H1 (cell line): Measurements from ENCODE around the gene EVI2A. TPM values are rescaled to one million over a fixed set of nuclear protein-coding genes. Genes with fewer than 3 reads are reported as not detected.

ENCODE experiments used
- CTCF ChIA-PET: fragments of 300-600 bp; sonication (Branson Sonifier 250); formaldehyde crosslinking; loops from one replicate; lab custom pipeline; 2021; ENCODE audit not compliant: partially characterized antibody; lab: Charles Lee
- POLR2A ChIA-PET: fragments of 300-600 bp; sonication (Branson Sonifier 250); formaldehyde crosslinking; loops from one replicate; lab custom pipeline; 2021; ENCODE audit warnings: inconsistent platforms; ENCODE audit not compliant: partially characterized antibody; lab: Charles Lee
- DNase-seq, 2 experiments: peaks; one replicate each; pipeline versions ENCODE4 v3.0.0 to v3.0.0-alpha.2; 2010 to 2022; ENCODE audit warnings: low spot score in 2 of 2, low read depth in 1 of 2, mixed read lengths in 1 of 2
- FAIRE-seq: peaks from 2 replicates; lab custom pipeline; 2011; peaks lifted over from hg19 to GRCh38; lab: Jason Lieb, UNC
- H2AFZ ChIP-seq: 2 replicates; pipeline ENCODE4 v1.8.1; 2012; ENCODE audit warnings: low read length, inconsistent platforms
- H2AK5ac ChIP-seq: 2 replicates; pipeline ENCODE4 v1.6.1; 2013; ENCODE audit warnings: low read depth, low read length
- H2BK120ac ChIP-seq: replicated peaks from 2 replicates; pipeline ENCODE3; 2013; ENCODE audit warnings: low read depth, low read length, inconsistent platforms
- H2BK12ac ChIP-seq: 2 replicates; pipeline ENCODE4 v1.6.1; 2013; ENCODE audit warnings: low read depth, low read length
- H2BK15ac ChIP-seq: 2 replicates; pipeline ENCODE4 v1.6.1; 2013; ENCODE audit warnings: low read length
- H2BK20ac ChIP-seq: 2 replicates; pipeline ENCODE4 v1.6.1; 2013; ENCODE audit warnings: low read length
- H2BK5ac ChIP-seq: 2 replicates; pipeline ENCODE4 v1.6.1; 2013; ENCODE audit warnings: low read depth, low read length
- H3K14ac ChIP-seq: 2 replicates; pipeline ENCODE4 v1.6.1; 2013; ENCODE audit warnings: inconsistent platforms; ENCODE audit not compliant: insufficient read length
- H3K18ac ChIP-seq: 2 replicates; pipeline ENCODE4 v1.6.1; 2013; ENCODE audit warnings: low read length; ENCODE audit errors: extremely low read depth
- H3K23ac ChIP-seq: 2 replicates; pipeline ENCODE4 v1.6.1; 2013; ENCODE audit warnings: inconsistent platforms; ENCODE audit not compliant: insufficient read length
- H3K23me2 ChIP-seq: 2 replicates; pipeline ENCODE4 v1.6.1; 2013; ENCODE audit warnings: low read depth, low read length
- H3K27ac ChIP-seq: 2 replicates; pipeline ENCODE4 v1.6.1; 2011; ENCODE audit warnings: low read depth, low read length, inconsistent platforms
- H3K27me3 ChIP-seq, 4 experiments: replicated peaks in 1 of 4; 1 replicate in 1 of 4; 2 replicates in 3 of 4; pipeline versions ENCODE4 v1.6.1 to v1.8.1; 2011 to 2013; ENCODE audit warnings: low read length in 3 of 4, mild to moderate bottlenecking in 3 of 4, inconsistent platforms in 2 of 4, mixed read lengths in 2 of 4, moderate library complexity in 1 of 4; ENCODE audit not compliant: control insufficient read depth in 3 of 4, insufficient read depth in 3 of 4; ENCODE audit errors: extremely low read depth in 1 of 4
- H3K36me3 ChIP-seq, 4 experiments: 2 replicates each; pipeline versions ENCODE4 v1.6.1 to v1.8.1; 2011 to 2013; ENCODE audit warnings: mild to moderate bottlenecking in 4 of 4, low read length in 3 of 4, moderate library complexity in 2 of 4, control low read depth in 1 of 4, inconsistent platforms in 1 of 4; ENCODE audit not compliant: insufficient read depth in 4 of 4, control insufficient read depth in 2 of 4
- H3K4ac ChIP-seq: replicated peaks from 2 replicates; pipeline ENCODE3; 2013; ENCODE audit warnings: low read length, low read depth, mixed read lengths, inconsistent platforms; ENCODE audit not compliant: insufficient read length
- H3K4me1 ChIP-seq, 4 experiments: replicated peaks in 1 of 4; 1 replicate in 1 of 4; 2 replicates in 3 of 4; pipeline versions ENCODE4 v1.6.1 to v1.8.1; 2011 to 2013; ENCODE audit warnings: low read length in 3 of 4, inconsistent platforms in 2 of 4, mixed read lengths in 1 of 4; ENCODE audit not compliant: insufficient read depth in 4 of 4, control insufficient read depth in 3 of 4
- H3K4me2 ChIP-seq, 2 experiments: 2 replicates each; pipeline versions ENCODE4 v1.6.1 to v1.8.1; 2011 to 2013; ENCODE audit warnings: low read depth in 2 of 2, low read length in 2 of 2, control low read depth in 1 of 2, inconsistent platforms in 1 of 2, mild to moderate bottlenecking in 1 of 2; ENCODE audit not compliant: insufficient read depth in 1 of 2
- H3K4me3 ChIP-seq, 4 experiments: fragments of 200-600, 300-600 bp in 1 of 4; sonication (generic), shearing (Covaris generic), sonication (Bioruptor Twin) in 1 of 4; 2 replicates each; pipeline versions ENCODE4 v1.5.1 to v1.8.1; 2011 to 2016; ENCODE audit warnings: low read length in 4 of 4, low read depth in 3 of 4, control low read depth in 2 of 4, inconsistent platforms in 2 of 4, mild to moderate bottlenecking in 2 of 4, mixed read lengths in 1 of 4, moderate library complexity in 1 of 4; ENCODE audit not compliant: insufficient read depth in 2 of 4; ENCODE audit errors: extremely low read depth in 1 of 4
- H3K56ac ChIP-seq: replicated peaks from 2 replicates; pipeline ENCODE3; 2013; ENCODE audit warnings: low read depth, mild to moderate bottlenecking, mixed read lengths, low read length, inconsistent platforms; ENCODE audit not compliant: insufficient read length
- H3K79me1 ChIP-seq: 2 replicates; pipeline ENCODE4 v1.6.1; 2013; ENCODE audit warnings: low read depth, low read length, control low read depth
- H3K79me2 ChIP-seq, 2 experiments: 2 replicates each; pipeline versions ENCODE4 v1.6.1 to v1.8.1; 2012 to 2013; ENCODE audit warnings: low read length in 2 of 2, mild to moderate bottlenecking in 2 of 2, inconsistent platforms in 1 of 2; ENCODE audit not compliant: insufficient read depth in 2 of 2, control insufficient read depth in 1 of 2
- H3K9ac ChIP-seq, 4 experiments: replicated peaks in 1 of 4; 1 replicate in 1 of 4; 2 replicates in 3 of 4; pipeline versions ENCODE4 v1.6.1 to v1.8.1; 2011 to 2013; ENCODE audit warnings: low read depth in 3 of 4, low read length in 3 of 4, control low read depth in 2 of 4, mild to moderate bottlenecking in 2 of 4, moderate library complexity in 2 of 4, inconsistent platforms in 1 of 4; ENCODE audit errors: extremely low read depth in 1 of 4
- H3K9me3 ChIP-seq, 2 experiments: 2 replicates each; pipeline versions ENCODE4 v1.6.1 to v1.8.1; 2012 to 2013; ENCODE audit warnings: mild to moderate bottlenecking in 2 of 2, moderate library complexity in 2 of 2, control low read depth in 1 of 2, inconsistent platforms in 1 of 2, low read depth in 1 of 2, low read length in 1 of 2, mixed read lengths in 1 of 2; ENCODE audit not compliant: insufficient read depth in 2 of 2
- H4K20me1 ChIP-seq, 2 experiments: replicated peaks in 1 of 2; 2 replicates each; pipeline versions ENCODE3 to v1.8.1; 2011 to 2013; ENCODE audit warnings: inconsistent platforms in 2 of 2, low read length in 2 of 2, mild to moderate bottlenecking in 1 of 2; ENCODE audit not compliant: insufficient read depth in 2 of 2, control insufficient read depth in 1 of 2
- H4K5ac ChIP-seq: 2 replicates; pipeline ENCODE4 v1.6.1; 2013; ENCODE audit warnings: low read length, low read depth, mixed read lengths, inconsistent platforms; ENCODE audit not compliant: insufficient read length
- H4K8ac ChIP-seq: 2 replicates; pipeline ENCODE4 v1.8.0; 2013; ENCODE audit warnings: mild to moderate bottlenecking, moderate library complexity, low read length, inconsistent platforms; ENCODE audit not compliant: insufficient read depth; ENCODE audit errors: extremely low read depth
- H4K91ac ChIP-seq: replicated peaks from 2 replicates; pipeline ENCODE3; 2013; ENCODE audit warnings: low read length, mixed read lengths, inconsistent platforms; ENCODE audit not compliant: insufficient read length
- BRCA1 ChIP-seq: IDR thresholded peaks from 2 replicates; pipeline ENCODE4 v1.6.1; 2012; ENCODE audit warnings: low read depth, low read length, improper control_type of control experiment
- CBX5 ChIP-seq: fragments of 300-800, 300-1000 bp; sonication (generic); IDR thresholded peaks from 2 replicates; pipeline ENCODE4 v1.7.1; 2016; ENCODE audit warnings: antibody characterized with exemption, low read length, low read depth
- CHD2 ChIP-seq: IDR thresholded peaks from 2 replicates; pipeline ENCODE4 v1.6.1; 2012; ENCODE audit warnings: low read length, improper control_type of control experiment
- CTBP2 ChIP-seq: IDR thresholded peaks from 2 replicates; pipeline ENCODE4 v1.7.0; 2011; ENCODE audit warnings: borderline replicate concordance, mild to moderate bottlenecking, moderate library complexity, mixed read lengths, low read length; ENCODE audit not compliant: insufficient read depth, insufficient read length
- EZH2 ChIP-seq: fragments of 200-600 bp; sonication (generic); IDR thresholded peaks from 2 replicates; pipeline ENCODE4 v1.7.1; 2012; ENCODE audit warnings: low read depth, mild to moderate bottlenecking, moderate library complexity, low read length, inconsistent platforms; ENCODE audit not compliant: severe bottlenecking
- GABPA ChIP-seq: IDR thresholded peaks from 2 replicates; pipeline ENCODE4 v1.6.1; 2011; ENCODE audit warnings: mild to moderate bottlenecking, low read length, moderate library complexity, borderline replicate concordance; ENCODE audit not compliant: insufficient read depth
- GTF2F1 ChIP-seq: IDR thresholded peaks from 2 replicates; pipeline ENCODE4 v1.6.1; 2012; ENCODE audit warnings: low read depth, low read length, improper control_type of control experiment, borderline replicate concordance
- NRF1 ChIP-seq: IDR thresholded peaks from 2 replicates; pipeline ENCODE4 v1.6.1; 2011; ENCODE audit warnings: mild to moderate bottlenecking, low read depth, low read length, improper control_type of control experiment
- POLR2AphosphoS5 ChIP-seq: IDR thresholded peaks from 2 replicates; pipeline ENCODE4 v1.6.1; 2011; ENCODE audit warnings: low read depth, low read length
- POU5F1 ChIP-seq: IDR thresholded peaks from 2 replicates; pipeline ENCODE4 v1.6.1; 2011; ENCODE audit warnings: low read depth, mild to moderate bottlenecking, low read length, moderate library complexity
- RXRA ChIP-seq: IDR thresholded peaks from 2 replicates; pipeline ENCODE4 v1.6.1; 2011; ENCODE audit warnings: low read depth, mild to moderate bottlenecking, low read length, moderate library complexity; ENCODE audit not compliant: insufficient read depth
- WGBS, 2 experiments: shearing (Covaris generic) in 1 of 2; methylation state at CpG; one replicate each; pipeline versions ENCODE4 v1.1.6 to v1.1.7; 2013 to 2015; ENCODE audit warnings: low lambda C conversion rate in 2 of 2, mixed read lengths in 2 of 2, inconsistent platforms in 1 of 2, low coverage in 1 of 2, missing lambda C conversion rate in 1 of 2; ENCODE audit not compliant: insufficient replicate concordance in 2 of 2, insufficient coverage in 1 of 2, insufficient read length in 1 of 2; ENCODE audit errors: extremely low coverage in 1 of 2, missing lambda C conversion rate in 1 of 2; 5-methylcytosine and 5-hydroxymethylcytosine counted together
- polyA plus RNA-seq, 7 experiments: library from polyadenylated mRNA; depleted of rRNA in 3 of 7; stranded (reverse) in 5 of 7; unstranded in 2 of 7; fragments of >200 nt in 5 of 7; fragments of 200-250 nt in 2 of 7; gene quantifications; 1 replicate in 5 of 7; 2 replicates in 1 of 7; 4 replicates in 1 of 7; pipeline versions ENCODE4 v1.2.1 to v1.2.3, GENCODE V29; 2011 to 2013; ENCODE audit warnings: missing spikeins in 2 of 7, mixed read lengths in 2 of 7
- total RNA-seq: library from RNA; stranded (reverse); fragmentation: NEBNext Ultra II Directional; extraction: Animal tissue kit (Norgen Biotek cat#: 25700); gene quantifications from 2 replicates; pipeline ENCODE4 v1.2.1, GENCODE V29; 2021

The EVI2A gene
- total and polyA plus RNA-seq, 2 of the 8 experiments (the other 6 are each of a cell fraction or from before 2014, with no cell fraction given), result not detected

DNA sequence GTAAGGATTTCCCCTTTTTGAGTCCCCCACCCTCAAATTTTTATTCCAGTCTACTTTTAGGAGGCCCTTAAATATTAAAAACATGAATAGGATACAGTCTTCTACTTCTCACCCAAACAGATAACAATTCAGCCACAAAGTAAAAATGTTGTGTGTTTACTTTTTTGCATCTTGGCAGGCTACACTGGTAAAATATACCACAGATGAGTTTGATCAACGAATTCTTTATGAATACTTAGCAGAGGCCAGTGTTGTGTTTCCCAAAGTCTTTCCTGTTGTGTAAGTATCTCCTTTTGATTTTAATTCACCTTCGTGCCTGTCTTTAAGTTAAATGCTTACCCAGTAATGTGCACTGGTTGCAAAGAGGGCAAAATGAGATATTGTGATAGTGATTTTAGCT lies 35.7 kb upstream of the EVI2A start:
- TF ChIP-seq RXRA, result no peak
- no peak for TF ChIP-seq BRCA1
- TF ChIP-seq GTF2F1, result no peak
- TF ChIP-seq GABPA, result no peak
- TF ChIP-seq CBX5, result no peak
- no peak for TF ChIP-seq CHD2
- no peak for TF ChIP-seq CTBP2
- no peak for TF ChIP-seq POU5F1
- TF ChIP-seq NRF1, result no peak
- no peak for TF ChIP-seq EZH2
- no peak for TF ChIP-seq POLR2AphosphoS5
- 90% methylated on average over 2 of the region's 2 CpGs; no CpG with 5 or more reads in 1 of the 2 experiments for WGBS, 2 experiments
- H3K9ac ChIP-seq, result no peak overlapping the region
- H3K4me2 ChIP-seq, result no peak overlapping the region
- H3K18ac ChIP-seq, result no peak overlapping the region
- H3K14ac ChIP-seq, result no peak overlapping the region
- no peak for DNase-seq
- H2BK12ac ChIP-seq, result no peak overlapping the region
- H3K4me1 ChIP-seq, result no peaks in the 10 kb centered on the region
- no peak overlapping the region for H2AFZ ChIP-seq
- H4K91ac ChIP-seq, result no peak overlapping the region
- no peaks in the 10 kb centered on the region for H3K79me2 ChIP-seq
- no peaks in the 10 kb centered on the region for H3K27me3 ChIP-seq
- no peak overlapping the region for H2AK5ac ChIP-seq
- H3K36me3 ChIP-seq, result peaks cover 2 to 15% (median 8%) of the 10 kb centered on the region in 4 experiments; a peak in 4 of 8 replicates
- H3K79me1 ChIP-seq, result no peaks in the 10 kb centered on the region
- H3K56ac ChIP-seq, result no peak overlapping the region
- no peak overlapping the region for H3K23ac ChIP-seq
- H3K23me2 ChIP-seq, result no peaks in the 10 kb centered on the region
- no peak overlapping the region for H2BK15ac ChIP-seq
- no peak overlapping the region for H3K4me3 ChIP-seq
- no peaks in the 10 kb centered on the region for H3K9me3 ChIP-seq
- H4K8ac ChIP-seq, result no peak overlapping the region
- H2BK5ac ChIP-seq, result no peak overlapping the region
- H4K5ac ChIP-seq, result no peak overlapping the region
- ChIA-PET POLR2A (no interaction called here), CTCF (interaction anchor here (0.6 to 1.7 kb wide), 2 partner anchors 16 to 355 kb away, joined by 3 to 6 read pairs; no protein-coding TSS in a partner anchor)
- H4K20me1 ChIP-seq, result no peaks in the 10 kb centered on the region
- H3K27ac ChIP-seq, result no peak overlapping the region
- no peak for FAIRE-seq
- no peak overlapping the region for H2BK120ac ChIP-seq
- H3K4ac ChIP-seq, result no peak overlapping the region
- no peak overlapping the region for H2BK20ac ChIP-seq
